Measurements from ENCODE around the gene TRERF1. TPM values are rescaled to one million over a fixed set of nuclear protein-coding genes. Genes with fewer than 3 reads are reported as not detected.

The TRERF1 gene
- total RNA-seq, 1 donor from 2014 or later = 13.2 TPM

DNA sequence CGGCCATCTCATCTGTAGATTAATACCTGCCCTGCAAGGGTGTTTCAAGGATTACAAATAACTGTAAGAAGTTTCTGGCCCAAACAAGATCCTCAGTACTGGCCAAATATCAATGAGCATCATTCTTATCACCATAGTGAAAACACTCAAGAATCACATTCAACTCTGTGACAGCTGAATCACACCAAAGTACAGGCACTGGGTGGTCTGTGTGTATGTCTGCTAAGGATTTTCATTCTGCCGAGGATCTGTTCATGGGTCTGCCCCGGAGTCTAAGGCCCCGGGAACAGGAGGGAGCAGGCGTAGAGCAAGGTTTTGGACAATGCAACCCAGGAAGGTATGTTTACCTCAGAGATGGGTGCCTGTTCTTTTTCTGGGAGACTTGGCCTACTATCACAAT, 110.5 kb downstream of the TRERF1 start:
- Mint-ChIP-seq H3K27me3 (no peaks in the 10 kb centered on the region), H3K9me3 (no peaks in the 10 kb centered on the region), H3K27ac (no peak overlapping the region), H3K4me1 (ENCODE audit: unreplicated experiment) (peaks cover 8% of the 10 kb centered on the region), H3K4me3 (no peak overlapping the region), H3K36me3 (no peaks in the 10 kb centered on the region)
- DNase-seq (ENCODE audit: extremely low spot score, unreplicated experiment) = no peak
- no peak for TF ChIP-seq CTCF (conservative IDR thresholded peaks at IDR 0.05)

DNA sequence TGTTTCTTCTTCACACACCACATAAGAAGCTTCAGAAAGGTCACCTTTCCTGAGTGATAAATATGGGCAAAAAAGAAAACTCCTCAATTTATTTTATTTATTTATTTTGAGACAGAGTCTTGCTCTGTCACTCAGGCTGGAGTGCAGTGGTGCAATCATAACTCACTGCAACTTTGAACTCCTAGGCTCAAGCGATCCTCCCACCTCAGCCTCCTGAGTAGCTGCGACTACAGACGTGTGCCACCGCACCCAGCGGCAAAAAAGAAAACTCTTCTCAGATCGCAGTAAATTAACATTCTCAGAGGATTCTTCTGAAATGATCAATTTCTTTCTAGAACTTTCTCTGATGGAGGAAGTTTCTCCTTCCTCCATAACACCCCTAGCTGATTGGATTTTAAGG, 111.2 kb downstream of the TRERF1 start:
- Mint-ChIP-seq H3K27ac (no peak overlapping the region), H3K4me1 (ENCODE audit: unreplicated experiment) (peaks cover 8% of the 10 kb centered on the region), H3K27me3 (no peaks in the 10 kb centered on the region), H3K36me3 (no peaks in the 10 kb centered on the region), H3K4me3 (no peak overlapping the region), H3K9me3 (no peaks in the 10 kb centered on the region)
- TF ChIP-seq CTCF (conservative IDR thresholded peaks at IDR 0.05) = no peak
- DNase-seq (ENCODE audit: extremely low spot score, unreplicated experiment) = no peak

GRCh38 chr6:42339991-42340401, 111.7 kb downstream of the TRERF1 start:
- Mint-ChIP-seq H3K27ac (no peak overlapping the region), H3K4me1 (ENCODE audit: unreplicated experiment) (peaks cover 8% of the 10 kb centered on the region)
- no peak for DNase-seq (ENCODE audit: extremely low spot score, unreplicated experiment)

GRCh38 chr6:42338744-42339222, 112.9 kb downstream of the TRERF1 start:
- no peak overlapping the region for H3K27ac Mint-ChIP-seq
- no peak overlapping the region for H3K4me3 Mint-ChIP-seq
- H3K27me3 Mint-ChIP-seq = no peaks in the 10 kb centered on the region
- TF ChIP-seq CTCF (conservative IDR thresholded peaks at IDR 0.05) = no peak
- H3K9me3 Mint-ChIP-seq = no peaks in the 10 kb centered on the region
- H3K36me3 Mint-ChIP-seq = no peaks in the 10 kb centered on the region
- DNase-seq (ENCODE audit: extremely low spot score, unreplicated experiment) = no peak
- peaks cover 8% of the 10 kb centered on the region for H3K4me1 Mint-ChIP-seq (ENCODE audit: unreplicated experiment)

More at GRCh38 chr6:42339991-42340401, 111.7 kb downstream of the TRERF1 start:
- H3K9me3 Mint-ChIP-seq = no peaks in the 10 kb centered on the region
- no peaks in the 10 kb centered on the region for H3K36me3 Mint-ChIP-seq
- no peak overlapping the region for H3K4me3 Mint-ChIP-seq
- TF ChIP-seq CTCF (conservative IDR thresholded peaks at IDR 0.05) = no peak
- H3K27me3 Mint-ChIP-seq = no peaks in the 10 kb centered on the region

- Mint-ChIP-seq H3K4me1 (ENCODE audit: unreplicated experiment) (peaks cover 8% of the 10 kb centered on the region), H3K4me3 (no peak overlapping the region), H3K9me3 (no peaks in the 10 kb centered on the region), H3K36me3 (no peaks in the 10 kb centered on the region), H3K27ac (no peak overlapping the region), H3K27me3 (no peaks in the 10 kb centered on the region)
- no peak for TF ChIP-seq CTCF (conservative IDR thresholded peaks at IDR 0.05)
- no peak for DNase-seq (ENCODE audit: extremely low spot score, unreplicated experiment)
These were observed 113.6 kb downstream of the TRERF1 start for GRCh38 chr6:42337985-42338743.
